HepG2 (cell line): Measurements from ENCODE around the gene HILPDA. TPM values are rescaled to one million over a fixed set of nuclear protein-coding genes. Genes with fewer than 3 reads are reported as not detected.

ENCODE experiments used
- ATAC-seq: fragments of 200-7000 bp; cut with Tn5 transposase; 3 replicates; pipeline ENCODE4 v1.9.1; 2020; ENCODE audit warnings: mild to moderate bottlenecking, moderate library complexity
- Bru-seq: library from RNA; stranded (reverse); fragments of 400-500 nt; gene quantifications from one replicate; lab custom pipeline; 2021; lab: Mats Ljungman, UMichigan
- BruChase-seq, 2 experiments: library from RNA; stranded (reverse); fragments of 400-500 nt; gene quantifications; one replicate each; lab custom pipeline; 2021; lab: Mats Ljungman, UMichigan
- BruUV-seq: library from RNA; stranded (reverse); fragments of 400-500 nt; replicated peaks from 2 replicates; lab custom pipeline; 2021; lab: Mats Ljungman, UMichigan
- CTCF ChIA-PET: fragments of 300-600 bp; formaldehyde crosslinking; extraction: SDS; loops from one replicate; lab custom pipeline; 2021; ENCODE audit warnings: low total read pairs, inconsistent platforms, low intra/inter-chr PET ratio; lab: Yijun Ruan, JAX
- POLR2A ChIA-PET: fragments of 350-600 bp; sonication (Branson Sonifier 250); formaldehyde crosslinking; loops from one replicate; lab custom pipeline; 2020; ENCODE audit warnings: antibody characterized with exemption, inconsistent platforms; lab: Yijun Ruan, JAX
- DNase-seq: peaks from one replicate; pipeline ENCODE4 v3.0.0-alpha.2; 2015; ENCODE audit warnings: low spot score
- FAIRE-seq: peaks from 3 replicates; lab custom pipeline; 2011; peaks lifted over from hg19 to GRCh38; lab: Jason Lieb, UNC
- H2AFZ ChIP-seq: one replicate; pipeline ENCODE4 v1.6.1; 2011; ENCODE audit warnings: low read length, inconsistent platforms
- H3K27ac ChIP-seq: fragments of 300-600 bp; 3 replicates; pipeline ENCODE4 v1.8.0; 2011; ENCODE audit warnings: mixed run types, mild to moderate bottlenecking, mixed read lengths, low read length, inconsistent platforms; ENCODE audit not compliant: insufficient read depth; ENCODE audit errors: extremely low read length
- H3K27me3 ChIP-seq, 2 experiments: fragments of 200-600 bp in 1 of 2; 2 replicates in 1 of 2; 3 replicates in 1 of 2; pipeline versions ENCODE4 v1.6.0 to v1.8.0; 2011; ENCODE audit warnings: low read length in 2 of 2, mild to moderate bottlenecking in 2 of 2, moderate library complexity in 2 of 2, inconsistent platforms in 1 of 2; ENCODE audit not compliant: insufficient read depth in 2 of 2, control insufficient read depth in 1 of 2
- H3K36me3 ChIP-seq, 2 experiments: fragments of 200-600 bp in 1 of 2; replicated peaks in 1 of 2; 2 replicates in 1 of 2; 3 replicates in 1 of 2; pipeline versions ENCODE4 v1.5.1 to v1.8.0; 2011; ENCODE audit warnings: low read length in 2 of 2, inconsistent platforms in 1 of 2; ENCODE audit not compliant: insufficient read depth in 2 of 2, control insufficient read depth in 1 of 2
- H3K4me1 ChIP-seq: 2 replicates; pipeline ENCODE4 v1.5.1; 2012; ENCODE audit warnings: low read length, inconsistent platforms; ENCODE audit not compliant: insufficient read depth
- H3K4me2 ChIP-seq: 2 replicates; pipeline ENCODE4 v1.6.0; 2011; ENCODE audit warnings: low read depth, low read length, inconsistent platforms
- H3K4me3 ChIP-seq, 3 experiments: fragments of 200-600 bp in 1 of 3; sonication (generic), shearing (Covaris generic) in 1 of 3; replicated peaks in 1 of 3; 2 replicates each; pipeline ENCODE4 v1.5.1; 2011 to 2016; ENCODE audit warnings: low read length in 3 of 3, inconsistent platforms in 2 of 3, low read depth in 2 of 3, mild to moderate bottlenecking in 2 of 3, control low read depth in 1 of 3, mixed read lengths in 1 of 3; ENCODE audit not compliant: insufficient read depth in 1 of 3
- H3K79me2 ChIP-seq: one replicate; pipeline ENCODE4 v1.6.1; 2011; ENCODE audit warnings: low read length, inconsistent platforms; ENCODE audit not compliant: insufficient read depth
- H3K9ac ChIP-seq: 2 replicates; pipeline ENCODE4 v1.6.0; 2011; ENCODE audit warnings: mild to moderate bottlenecking, low read depth, low read length, inconsistent platforms; ENCODE audit not compliant: insufficient read depth
- H3K9me3 ChIP-seq: 2 replicates; pipeline ENCODE4 v1.5.1; 2012; ENCODE audit warnings: mild to moderate bottlenecking, low read length
- H4K20me1 ChIP-seq: 2 replicates; pipeline ENCODE4 v1.6.0; 2011; ENCODE audit warnings: inconsistent platforms, mild to moderate bottlenecking, low read length, moderate library complexity; ENCODE audit not compliant: insufficient read depth
- KMT2B ChIP-seq: IDR thresholded peaks from 2 replicates; pipeline ENCODE4 v1.6.1; 2016; ENCODE audit warnings: missing genetic modification reagents, missing compliant biosample characterization
- MTA1 ChIP-seq: sonication (generic); formaldehyde crosslinking; IDR thresholded peaks from 2 replicates; pipeline ENCODE4 v1.4.0; 2020; ENCODE audit warnings: missing genetic modification reagents, mild to moderate bottlenecking, borderline replicate concordance
- PRPF4 ChIP-seq: fragments of 200-400 bp; formaldehyde crosslinking; IDR thresholded peaks from 2 replicates; pipeline ENCODE4 v1.6.1; 2016; ENCODE audit warnings: low read length, low read depth; ENCODE audit not compliant: poor library complexity, severe bottlenecking
- SAP130 ChIP-seq: IDR thresholded peaks from 2 replicates; pipeline ENCODE4 v1.6.1; 2016; ENCODE audit warnings: low read depth
- ZNF230 ChIP-seq: sonication (generic); formaldehyde crosslinking; IDR thresholded peaks from 2 replicates; pipeline ENCODE4 v1.4.0; 2020; ENCODE audit warnings: mild to moderate bottlenecking, missing genetic modification reagents
- ZNF282 ChIP-seq: fragments of 450-650 bp; IDR thresholded peaks from 2 replicates; pipeline ENCODE4 v1.6.1; 2018; ENCODE audit not compliant: partially characterized antibody
- ZNF512B ChIP-seq: sonication (generic); formaldehyde crosslinking; IDR thresholded peaks from 2 replicates; pipeline ENCODE4 v1.5.1; 2020; ENCODE audit warnings: missing genetic modification reagents, mild to moderate bottlenecking, borderline replicate concordance
- ZNF639 ChIP-seq: conservative IDR thresholded peaks from 2 replicates; pipeline ENCODE4 v1.6.1; 2018; ENCODE audit warnings: missing genetic modification reagents
- ZNF703 ChIP-seq: sonication (generic); formaldehyde crosslinking; IDR thresholded peaks from 2 replicates; pipeline ENCODE4 v1.5.1; 2020; ENCODE audit warnings: missing genetic modification reagents, mild to moderate bottlenecking, moderate library complexity, borderline replicate concordance
- ZNF792 ChIP-seq: IDR thresholded peaks from 2 replicates; pipeline ENCODE4 v1.6.1; 2016
- WGBS: methylation state at CpG from one replicate; pipeline ENCODE4 v1.1.6; 2017; ENCODE audit warnings: low lambda C conversion rate; 5-methylcytosine and 5-hydroxymethylcytosine counted together
- in situ Hi-C: cut with HindIII; loops from 2 replicates; pipeline ENCODE4 v1.10.0; 2017; ENCODE audit warnings: low pct_unique_long_range_greater_than_20kb; ENCODE audit not compliant: extremely low pct_ligation_motif_present
- intact Hi-C: fragments of 100-400 bp; cut with micrococcal nuclease; formaldehyde crosslinking; loops from one replicate; pipeline ENCODE4 v1.10.0; 2022; ENCODE audit not compliant: unreplicated experiment
- long read RNA-seq, 2 experiments: library from RNA in 1 of 2; library from polyadenylated mRNA in 1 of 2; stranded (forward) in 1 of 2; unstranded in 1 of 2; transcript quantifications; one replicate each; pipeline ENCODE4 v2.0.0, GENCODE V29; 2019 to 2022
- polyA minus RNA-seq, 3 experiments: library from RNA; depleted of rRNA, polyadenylated mRNA; stranded (reverse); fragments of >200 nt; gene quantifications; 2 replicates each; pipeline ENCODE4 v1.2.3, GENCODE V29; 2011; ENCODE audit warnings: low replicate concordance in 1 of 3
- polyA plus RNA-seq, 8 experiments: library from polyadenylated mRNA; depleted of rRNA in 3 of 8; stranded (reverse) in 7 of 8; unstranded in 1 of 8; fragments of >200 nt; fragmentation: Illumina TruSeq in 4 of 8; extraction: Trizol in 4 of 8; gene quantifications; 2 replicates each; pipeline versions ENCODE4 v1.2.1 to v1.2.3, GENCODE V29; 2011 to 2016; ENCODE audit warnings: low read depth in 4 of 8, missing spikeins in 1 of 8, mixed read lengths in 1 of 8; ENCODE audit not compliant: insufficient read depth in 1 of 8
- total RNA-seq, 5 experiments: library from RNA; depleted of rRNA; stranded (reverse); fragments of >200 nt; fragmentation: Illumina TruSeq; extraction: Trizol; gene quantifications; 2 replicates each; pipeline ENCODE4 v1.2.3, GENCODE V29; 2016; ENCODE audit warnings: low read depth in 1 of 5
- TF ChIP-seq, protein P1 (sequence below): sonication (generic); formaldehyde crosslinking; IDR thresholded peaks from 2 replicates; pipeline ENCODE4 v1.4.0; 2020; ENCODE audit warnings: low read depth, mild to moderate bottlenecking, missing genetic modification reagents

HILPDA gene, protein sequence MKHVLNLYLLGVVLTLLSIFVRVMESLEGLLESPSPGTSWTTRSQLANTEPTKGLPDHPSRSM
- total RNA-seq (2016; rRNA removed; fragmentation: Illumina TruSeq; extraction: Trizol) (8.6 and 11.1 TPM in 2 replicates), polyA plus RNA-seq (2011; rRNA removed) (43.1 and 44.0 TPM in 2 replicates), polyA minus RNA-seq (2011; rRNA and poly(A)+ RNA removed; ENCODE audit: low replicate concordance) (30.3 and 48.5 TPM in 2 replicates), Bru-seq, nascent RNA (percentile 82 among the genes with signal in this experiment), BruChase-seq, experiment 1, labeled RNA remaining after a 6-hour chase (percentile 66 among the genes with signal in this experiment), BruChase-seq, experiment 2, labeled RNA remaining after a 2-hour chase (percentile 85 among the genes with signal in this experiment)
- total RNA-seq (2016; cell fraction: cytosol; rRNA removed; fragmentation: Illumina TruSeq; extraction: Trizol; ENCODE audit: low read depth), result 5.5 and 6.1 TPM in 2 replicates
- total RNA-seq (2016; cell fraction: insoluble cytoplasmic fraction; rRNA removed; fragmentation: Illumina TruSeq; extraction: Trizol), result 9.8 and 10.4 TPM in 2 replicates
- total RNA-seq (2016; cell fraction: membrane; rRNA removed; fragmentation: Illumina TruSeq; extraction: Trizol), result 9.5 and 9.7 TPM in 2 replicates
- total RNA-seq (2016; cell fraction: nucleus; rRNA removed; fragmentation: Illumina TruSeq; extraction: Trizol), result 7.8 and 10.3 TPM in 2 replicates
- 32.3 and 32.9 TPM in 2 replicates for polyA plus RNA-seq (2011; cell fraction: cytosol; rRNA removed)
- polyA plus RNA-seq (2011; cell fraction: nucleus; rRNA removed), result 35.8 and 42.7 TPM in 2 replicates
- 13.1 and 14.9 TPM in 2 replicates for polyA plus RNA-seq (2012)
- polyA plus RNA-seq (2016; cell fraction: cytosol; fragmentation: Illumina TruSeq; extraction: Trizol; ENCODE audit: low read depth), result 2.2 and 3.3 TPM in 2 replicates
- 8.9 and 9.4 TPM in 2 replicates for polyA plus RNA-seq (2016; cell fraction: insoluble cytoplasmic fraction; fragmentation: Illumina TruSeq; extraction: Trizol; ENCODE audit: low read depth)
- 4.4 and 4.9 TPM in 2 replicates for polyA plus RNA-seq (2016; cell fraction: membrane; fragmentation: Illumina TruSeq; extraction: Trizol; ENCODE audit: low read depth)
- polyA plus RNA-seq (2016; cell fraction: nucleus; fragmentation: Illumina TruSeq; extraction: Trizol; ENCODE audit: insufficient read depth, low read depth), result 10.1 and 10.3 TPM in 2 replicates
- 12.9 and 14.9 TPM in 2 replicates for polyA minus RNA-seq (2011; cell fraction: cytosol; rRNA and poly(A)+ RNA removed)
- 12.4 and 27.1 TPM in 2 replicates for polyA minus RNA-seq (2011; cell fraction: nucleus; rRNA and poly(A)+ RNA removed)
- long read RNA-seq, experiment 1, transcript HILPDA-201 (2 exons, 1,349 nt), result major isoform, 16 of 20 reads
- long read RNA-seq, experiment 1, partial matches to known transcripts, result 0 of 20 reads
- long read RNA-seq, experiment 1, other reads (novel, unspliced or antisense), result 0 of 20 reads
- long read RNA-seq, experiment 2, transcript HILPDA-201 (2 exons, 1,349 nt), result major isoform, 5 of 7 reads
- long read RNA-seq, experiment 2, partial matches to known transcripts, result 0 of 7 reads
- long read RNA-seq, experiment 2, other reads (novel, unspliced or antisense), result 0 of 7 reads

GRCh38 chr7:128455543-128456254 is at the start of gene HILPDA:
HILPDA (plus strand) TSS chr7:128455878; CDS start chr7:128457269, 1,391 bp downstream.
- peaks cover 15% of the 10 kb centered on the region for H3K79me2 ChIP-seq
- peak within 1 kb of the TSS; percentile 68 for H3K27ac ChIP-seq
- TSS peak; percentile 66 for BruUV-seq
- H3K9me3 ChIP-seq, result no peaks in the 10 kb centered on the region
- CTCF ChIA-PET, result interaction anchor here (2.1 kb wide), 1 partner anchor 29 kb away, joined by 6 read pairs; no protein-coding TSS in a partner anchor
- peaks cover 0 to 3% of the 10 kb centered on the region in 2 experiments; a peak in 1 of 5 replicates for H3K27me3 ChIP-seq
- peak; percentile 74 for DNase-seq
- no peak for FAIRE-seq
- no peak within 1 kb of the TSS for H2AFZ ChIP-seq
- in situ Hi-C loops (loop anchor here (5.0 kb wide), 2 partner anchors 33 to 58 kb away; no protein-coding TSS in a partner anchor), intact Hi-C loops (no loop called here)
- peak; percentile 96 for ATAC-seq
- H3K4me3 ChIP-seq, result peak within 1 kb of the TSS; percentile 82 to 96 (median 92)
- 0% methylated on average over 24 of the region's 64 CpGs for WGBS
- POLR2A ChIA-PET, result interaction anchor here (0.9 to 4.1 kb wide), 10 partner anchors 11 to 47 kb away, joined by 3 to 54 read pairs (median 4); partner anchors contain the start of gene METTL2B
- peak within 1 kb of the TSS; percentile 91 for H3K4me2 ChIP-seq
- peak within 1 kb of the TSS; percentile 82 for H3K9ac ChIP-seq
- H4K20me1 ChIP-seq, result peaks cover 8% of the 10 kb centered on the region
- no peaks in the 10 kb centered on the region for H3K36me3 ChIP-seq
- H3K4me1 ChIP-seq, result peaks cover 69% of the 10 kb centered on the region
- TF ChIP-seq, protein P1, sequence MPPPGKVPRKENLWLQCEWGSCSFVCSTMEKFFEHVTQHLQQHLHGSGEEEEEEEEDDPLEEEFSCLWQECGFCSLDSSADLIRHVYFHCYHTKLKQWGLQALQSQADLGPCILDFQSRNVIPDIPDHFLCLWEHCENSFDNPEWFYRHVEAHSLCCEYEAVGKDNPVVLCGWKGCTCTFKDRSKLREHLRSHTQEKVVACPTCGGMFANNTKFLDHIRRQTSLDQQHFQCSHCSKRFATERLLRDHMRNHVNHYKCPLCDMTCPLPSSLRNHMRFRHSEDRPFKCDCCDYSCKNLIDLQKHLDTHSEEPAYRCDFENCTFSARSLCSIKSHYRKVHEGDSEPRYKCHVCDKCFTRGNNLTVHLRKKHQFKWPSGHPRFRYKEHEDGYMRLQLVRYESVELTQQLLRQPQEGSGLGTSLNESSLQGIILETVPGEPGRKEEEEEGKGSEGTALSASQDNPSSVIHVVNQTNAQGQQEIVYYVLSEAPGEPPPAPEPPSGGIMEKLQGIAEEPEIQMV, result no peak
- TF ChIP-seq KMT2B (CRISPR knock-in tag) (no peak), ZNF639 (CRISPR knock-in tag) (no peak), SAP130 (peak; percentile 90), ZNF703 (CRISPR knock-in tag) (no peak), ZNF282 (no peak), ZNF792 (CRISPR knock-in tag) (peak; percentile 84; the same call in 1 of the 2 replicates), ZNF512B (CRISPR knock-in tag) (no peak), ZNF230 (CRISPR knock-in tag) (peak; percentile 88; the same call in 1 of the 2 replicates), MTA1 (CRISPR knock-in tag) (peak; percentile 30; the same call in 1 of the 2 replicates), PRPF4 (no peak)
